ENCODE measurements around the gene LRRK2. TPM values are rescaled to one million over a fixed set of nuclear protein-coding genes. Genes with fewer than 3 reads are reported as not detected.

LRRK2 gene
- total RNA-seq, 4 donors from 2014 or later: 29.6 to 38.5 (median 32.3) TPM

GRCh38 chr12:40327535-40327934 is 102.7 kb downstream of the LRRK2 start:
- H3K4me1 ChIP-seq: no peaks in the 10 kb centered on the region
- H3K4me3 ChIP-seq: no peak overlapping the region
- H3K9me3 ChIP-seq: peaks cover 0 to 20% (median 9%) of the 10 kb centered on the region in 4 donors
- H3K27me3 ChIP-seq: no peaks in the 10 kb centered on the region
- H3K36me3 ChIP-seq: peaks cover 0 to 64% (median under 1%) of the 10 kb centered on the region in 3 donors
- H3K27ac ChIP-seq: no peak overlapping the region
- DNase-seq (ENCODE audit: low spot score in 2 of 2): no peak
- 87 to 90% methylated on average over 3 of the region's 3 CpGs for WGBS, 2 donors
- no peak for TF ChIP-seq POLR2A (IDR thresholded peaks at IDR 0.05)
- no peak for TF ChIP-seq CTCF (IDR thresholded peaks at IDR 0.05)
- no peak for TF ChIP-seq EP300 (IDR thresholded peaks at IDR 0.05)

- H3K36me3 ChIP-seq: peaks cover 0 to 71% (median 4%) of the 10 kb centered on the region in 3 donors
- no peaks in the 10 kb centered on the region for H3K27me3 ChIP-seq
These were observed 105.4 kb downstream of the LRRK2 start for GRCh38 chr12:40330180-40330579.

GRCh38 chr12:40331886-40332285 is 107.1 kb downstream of the LRRK2 start:
- H3K27ac ChIP-seq: no peak overlapping the region
- H3K4me3 ChIP-seq: no peak overlapping the region
- 88 to 94% methylated on average over 1 of the region's 1 CpG for WGBS, 2 donors
- H3K4me1 ChIP-seq: peaks cover 0 to 4% (median 0%) of the 10 kb centered on the region in 4 donors
- H3K36me3 ChIP-seq: peaks cover 0 to 80% (median 4%) of the 10 kb centered on the region in 3 donors
- no peaks in the 10 kb centered on the region for H3K27me3 ChIP-seq
- TF ChIP-seq POLR2A (IDR thresholded peaks at IDR 0.05): no peak
- no peak for TF ChIP-seq EP300 (IDR thresholded peaks at IDR 0.05)
- no peak for TF ChIP-seq CTCF (IDR thresholded peaks at IDR 0.05)
- H3K9me3 ChIP-seq: peaks cover 0 to 20% (median 9%) of the 10 kb centered on the region in 4 donors
- no peak for DNase-seq (ENCODE audit: low spot score in 2 of 2)

More at GRCh38 chr12:40330180-40330579, 105.4 kb downstream of the LRRK2 start:
- H3K27ac ChIP-seq: no peak overlapping the region
- TF ChIP-seq EP300 (IDR thresholded peaks at IDR 0.05) (no peak), CTCF (IDR thresholded peaks at IDR 0.05) (no peak), POLR2A (IDR thresholded peaks at IDR 0.05) (no peak)
- H3K9me3 ChIP-seq: peaks cover 0 to 20% (median 9%) of the 10 kb centered on the region in 4 donors
- no peak for DNase-seq (ENCODE audit: low spot score in 2 of 2)
- no peaks in the 10 kb centered on the region for H3K4me1 ChIP-seq
- no peak overlapping the region for H3K4me3 ChIP-seq
- 88 to 90% methylated on average over 1 of the region's 1 CpG for WGBS, 2 donors

GRCh38 chr12:40335991-40336390 is 111.2 kb downstream of the LRRK2 start:
- Histone ChIP-seq H3K27ac (no peak overlapping the region), H3K36me3 (peaks cover 0 to 43% (median 4%) of the 10 kb centered on the region in 3 donors), H3K27me3 (no peaks in the 10 kb centered on the region), H3K9me3 (peaks cover 0 to 4% (median 2%) of the 10 kb centered on the region in 4 donors), H3K4me1 (peaks cover 0 to 18% (median 1%) of the 10 kb centered on the region in 4 donors), H3K4me3 (no peak overlapping the region)
- DNase-seq (ENCODE audit: low spot score in 2 of 2): no peak
- WGBS, 2 donors: 77 to 90% methylated on average over 2 of the region's 2 CpGs
- TF ChIP-seq EP300 (IDR thresholded peaks at IDR 0.05) (no peak), CTCF (IDR thresholded peaks at IDR 0.05) (no peak), POLR2A (IDR thresholded peaks at IDR 0.05) (no peak)

- H3K4me3 ChIP-seq: no peak overlapping the region
- H3K9me3 ChIP-seq: no peaks in the 10 kb centered on the region
- H3K27me3 ChIP-seq: no peaks in the 10 kb centered on the region
- H3K27ac ChIP-seq: no peak overlapping the region
- peaks cover 0 to 18% (median 1%) of the 10 kb centered on the region in 4 donors for H3K4me1 ChIP-seq
- H3K36me3 ChIP-seq: peaks cover 0 to 43% (median 4%) of the 10 kb centered on the region in 3 donors
- 77 to 87% methylated on average over 1 of the region's 1 CpG for WGBS, 2 donors
- TF ChIP-seq EP300 (IDR thresholded peaks at IDR 0.05): no peak
- TF ChIP-seq CTCF (IDR thresholded peaks at IDR 0.05): peak in 4 of 5 experiments; percentile 24 to 37 (median 31)
- no peak for TF ChIP-seq POLR2A (IDR thresholded peaks at IDR 0.05)
- DNase-seq (ENCODE audit: low spot score in 2 of 2): no peak
These were observed 111.9 kb downstream of the LRRK2 start for GRCh38 chr12:40336573-40337199.
